Measurements from ENCODE around the gene RECQL5. TPM values are rescaled to one million over a fixed set of nuclear protein-coding genes. Genes with fewer than 3 reads are reported as not detected.
A peak's percentile ranks its signal among the peaks of the same experiment; 100 is the strongest.

The RECQL5 gene
- polyA plus RNA-seq, 1 experiment, result 9.3 TPM

- CTCF ChIA-PET, result interaction anchor here (2.5 kb wide), 1 partner anchor 29 kb away, joined by 15 read pairs; the partner anchor contains the start of gene SMIM5
- H3K27me3 ChIP-seq (ENCODE audit: control insufficient read depth, insufficient read depth, low read length), result peaks cover 2% of the 10 kb centered on the region
- H3K4me3 ChIP-seq (ENCODE audit: low read depth, low read length), result no peak overlapping the region
- POLR2A ChIA-PET, result no interaction called here
- no peak for DNase-seq (ENCODE audit: low read depth, low spot score)
- TF ChIP-seq CTCF (IDR thresholded peaks at IDR 0.05; ENCODE audit: low read depth, low read length), result no peak
- H3K27ac ChIP-seq (ENCODE audit: low read depth, low read length), result no peak overlapping the region
- H3K9me3 ChIP-seq (ENCODE audit: control insufficient read depth, insufficient read depth, low read length), result no peaks in the 10 kb centered on the region
Observed at GRCh38 chr17:75604034-75604695, 62.8 kb downstream of the RECQL5 start.

DNA sequence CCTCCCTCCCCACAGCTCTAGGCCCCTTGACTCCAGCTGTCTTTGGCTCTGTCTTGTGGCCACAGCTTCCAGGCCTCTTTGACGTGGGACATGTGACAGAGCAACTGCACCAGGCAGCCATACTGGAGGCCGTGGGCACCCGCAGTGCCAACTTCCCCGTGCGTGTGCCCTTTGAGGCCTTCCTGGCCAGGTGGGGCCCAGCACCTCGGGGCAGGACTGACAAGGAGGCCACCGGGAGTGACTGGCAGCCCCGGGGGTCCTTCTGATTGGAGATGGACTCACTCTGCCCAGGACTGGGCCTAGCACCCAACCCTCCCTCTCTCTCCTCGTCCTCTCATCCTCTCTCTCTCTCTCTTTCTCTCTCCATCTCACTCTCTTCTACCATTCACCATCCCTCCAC, 63.8 kb downstream of the RECQL5 start:
- CTCF ChIA-PET, result interaction anchor here (2.4 to 2.5 kb wide), 2 partner anchors 30 to 145 kb away, joined by 14 to 15 read pairs; partner anchors contain the start of gene SMIM5

GRCh38 chr17:75602644-75603043, 64.3 kb downstream of the RECQL5 start:
- H3K27ac ChIP-seq (ENCODE audit: low read depth, low read length), result no peak overlapping the region
- POLR2A ChIA-PET, result no interaction called here
- no peak overlapping the region for H3K4me3 ChIP-seq (ENCODE audit: low read depth, low read length)
- no peaks in the 10 kb centered on the region for H3K9me3 ChIP-seq (ENCODE audit: control insufficient read depth, insufficient read depth, low read length)
- CTCF ChIA-PET, result interaction anchor here (2.0 to 2.5 kb wide), 3 partner anchors 31 to 146 kb away, joined by 6 to 15 read pairs (median 14); partner anchors contain the start of genes SMIM5 and TSEN54
- H3K27me3 ChIP-seq (ENCODE audit: control insufficient read depth, insufficient read depth, low read length), result peaks cover 2% of the 10 kb centered on the region
- no peak for TF ChIP-seq CTCF (IDR thresholded peaks at IDR 0.05; ENCODE audit: low read depth, low read length)
- DNase-seq (ENCODE audit: low read depth, low spot score), result no peak

More for the DNA sequence above, 63.8 kb downstream of the RECQL5 start:
- peaks cover 2% of the 10 kb centered on the region for H3K27me3 ChIP-seq (ENCODE audit: control insufficient read depth, insufficient read depth, low read length)
- no peaks in the 10 kb centered on the region for H3K9me3 ChIP-seq (ENCODE audit: control insufficient read depth, insufficient read depth, low read length)
- POLR2A ChIA-PET, result no interaction called here
- TF ChIP-seq CTCF (IDR thresholded peaks at IDR 0.05; ENCODE audit: low read depth, low read length), result no peak
- no peak overlapping the region for H3K27ac ChIP-seq (ENCODE audit: low read depth, low read length)
- DNase-seq (ENCODE audit: low read depth, low spot score), result no peak
- H3K4me3 ChIP-seq (ENCODE audit: low read depth, low read length), result no peak overlapping the region

DNA sequence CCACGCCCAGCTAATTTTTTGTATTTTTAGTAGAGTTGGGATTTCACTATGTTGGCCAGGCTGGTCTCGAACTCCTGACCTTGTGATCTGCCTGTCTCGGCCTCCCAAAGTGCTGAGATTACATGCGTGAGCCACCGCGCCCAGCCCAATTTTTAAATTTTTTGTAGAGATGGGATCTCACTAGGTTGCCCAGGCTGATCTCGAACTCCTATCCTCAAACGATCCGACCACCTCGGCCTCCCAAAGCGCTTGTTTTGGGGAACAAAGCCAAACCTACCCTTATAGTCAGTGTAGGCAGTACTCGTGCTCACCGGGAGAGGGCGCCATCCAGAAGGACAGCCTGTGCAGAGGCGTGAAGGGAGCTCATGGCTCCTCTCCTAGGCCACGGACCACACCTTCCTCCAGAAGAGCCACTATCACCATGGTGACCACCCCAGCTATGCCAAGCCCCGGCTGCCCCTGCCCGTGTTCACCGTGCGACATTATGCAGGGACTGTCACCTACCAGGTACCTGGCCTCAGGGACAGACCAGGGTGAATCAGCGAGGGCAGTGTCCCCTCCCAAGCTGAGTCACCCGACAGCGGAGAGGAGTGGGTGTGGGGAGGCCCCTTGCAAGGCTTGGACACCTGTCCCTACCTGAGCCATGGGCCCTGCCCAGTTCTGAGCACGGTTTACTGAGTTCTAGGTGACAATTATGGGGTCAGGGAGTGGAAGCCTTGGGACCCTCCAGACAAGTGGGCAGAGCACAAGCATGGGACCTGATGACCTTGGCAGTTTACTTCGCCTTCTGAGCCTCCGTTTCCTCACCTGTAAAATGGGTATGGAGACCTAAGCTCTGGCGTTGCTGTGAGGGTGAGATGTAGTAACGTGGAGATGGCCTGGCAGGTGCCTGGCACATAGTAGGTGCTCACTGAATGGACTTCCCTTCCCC, 65.6 kb downstream of the RECQL5 start:
- ChIA-PET POLR2A (no interaction called here), CTCF (interaction anchor here (0.5 to 2.4 kb wide), 8 partner anchors 11 to 227 kb away, joined by 3 to 14 read pairs (median 4); partner anchors contain the start of genes SMIM5 and TSEN54)
- Histone ChIP-seq H3K9me3 (ENCODE audit: control insufficient read depth, insufficient read depth, low read length) (no peaks in the 10 kb centered on the region), H3K27ac (ENCODE audit: low read depth, low read length) (no peak overlapping the region), H3K27me3 (ENCODE audit: control insufficient read depth, insufficient read depth, low read length) (peaks cover 2% of the 10 kb centered on the region), H3K4me3 (ENCODE audit: low read depth, low read length) (no peak overlapping the region)
- DNase-seq (ENCODE audit: low read depth, low spot score), result no peak
- TF ChIP-seq CTCF (IDR thresholded peaks at IDR 0.05; ENCODE audit: low read depth, low read length), result peak; percentile 58
